NB4 (cell line): ENCODE results near the gene DLG2.

Experiments used
- MYC ChIP-seq: IDR thresholded peaks from 2 replicates; pipeline ENCODE4 v1.6.1; 2011; ENCODE audit warnings: low read depth, low read length
- POLR2A ChIP-seq: IDR thresholded peaks from 2 replicates; pipeline ENCODE4 v1.6.1; 2011; ENCODE audit warnings: mild to moderate bottlenecking; ENCODE audit not compliant: insufficient read length; ENCODE audit errors: extremely low read depth
- TF ChIP-seq, protein P1 (sequence below): IDR thresholded peaks from one replicate; pipeline ENCODE4 v1.5.1; 2012; ENCODE audit warnings: low read depth, low read length
- TF ChIP-seq, protein P2 (sequence below): IDR thresholded peaks from 2 replicates; pipeline ENCODE4 v1.6.1; 2011; ENCODE audit warnings: low read depth, low read length

DNA sequence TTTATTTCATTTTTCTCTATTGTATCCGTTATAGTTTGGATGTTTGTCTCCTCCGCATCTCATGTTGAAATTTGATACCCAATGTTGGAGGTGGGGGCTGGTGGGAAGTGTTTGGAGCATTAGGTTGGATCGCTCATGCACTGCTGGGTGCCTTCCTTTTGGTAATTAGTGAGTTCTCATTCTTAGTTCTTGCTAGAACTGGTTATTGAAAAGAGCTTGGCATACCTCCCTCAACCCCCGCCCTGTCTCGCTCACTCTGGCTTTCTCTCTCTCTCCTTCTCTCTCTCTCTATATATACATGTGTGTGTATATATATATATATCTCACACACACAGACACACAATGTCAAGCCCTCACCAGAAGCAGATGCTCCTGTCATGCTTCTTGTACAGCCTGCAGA lies 978.7 kb downstream of the DLG2 start:
- TF ChIP-seq, protein P1, sequence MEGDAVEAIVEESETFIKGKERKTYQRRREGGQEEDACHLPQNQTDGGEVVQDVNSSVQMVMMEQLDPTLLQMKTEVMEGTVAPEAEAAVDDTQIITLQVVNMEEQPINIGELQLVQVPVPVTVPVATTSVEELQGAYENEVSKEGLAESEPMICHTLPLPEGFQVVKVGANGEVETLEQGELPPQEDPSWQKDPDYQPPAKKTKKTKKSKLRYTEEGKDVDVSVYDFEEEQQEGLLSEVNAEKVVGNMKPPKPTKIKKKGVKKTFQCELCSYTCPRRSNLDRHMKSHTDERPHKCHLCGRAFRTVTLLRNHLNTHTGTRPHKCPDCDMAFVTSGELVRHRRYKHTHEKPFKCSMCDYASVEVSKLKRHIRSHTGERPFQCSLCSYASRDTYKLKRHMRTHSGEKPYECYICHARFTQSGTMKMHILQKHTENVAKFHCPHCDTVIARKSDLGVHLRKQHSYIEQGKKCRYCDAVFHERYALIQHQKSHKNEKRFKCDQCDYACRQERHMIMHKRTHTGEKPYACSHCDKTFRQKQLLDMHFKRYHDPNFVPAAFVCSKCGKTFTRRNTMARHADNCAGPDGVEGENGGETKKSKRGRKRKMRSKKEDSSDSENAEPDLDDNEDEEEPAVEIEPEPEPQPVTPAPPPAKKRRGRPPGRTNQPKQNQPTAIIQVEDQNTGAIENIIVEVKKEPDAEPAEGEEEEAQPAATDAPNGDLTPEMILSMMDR: no peak
- TF ChIP-seq, protein P2, sequence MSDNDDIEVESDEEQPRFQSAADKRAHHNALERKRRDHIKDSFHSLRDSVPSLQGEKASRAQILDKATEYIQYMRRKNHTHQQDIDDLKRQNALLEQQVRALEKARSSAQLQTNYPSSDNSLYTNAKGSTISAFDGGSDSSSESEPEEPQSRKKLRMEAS: no peak
- TF ChIP-seq POLR2A (no peak), MYC (no peak)
